Activated CD4-positive, alpha-beta T cell treated with anti-CD3 and anti-CD28 coated beads for 48 hours (primary cell): ENCODE measurements around the gene B3GALT6.
"Not testable (repeated sequence)": the region's sequence is repeated elsewhere in the genome, so short reads cannot be mapped to it uniquely, and the experiment has no call there.

Experiments used
- DNase-seq: peaks from one replicate; pipeline ENCODE4 v3.0.0-alpha.2; 2020

The B3GALT6 gene

DNA sequence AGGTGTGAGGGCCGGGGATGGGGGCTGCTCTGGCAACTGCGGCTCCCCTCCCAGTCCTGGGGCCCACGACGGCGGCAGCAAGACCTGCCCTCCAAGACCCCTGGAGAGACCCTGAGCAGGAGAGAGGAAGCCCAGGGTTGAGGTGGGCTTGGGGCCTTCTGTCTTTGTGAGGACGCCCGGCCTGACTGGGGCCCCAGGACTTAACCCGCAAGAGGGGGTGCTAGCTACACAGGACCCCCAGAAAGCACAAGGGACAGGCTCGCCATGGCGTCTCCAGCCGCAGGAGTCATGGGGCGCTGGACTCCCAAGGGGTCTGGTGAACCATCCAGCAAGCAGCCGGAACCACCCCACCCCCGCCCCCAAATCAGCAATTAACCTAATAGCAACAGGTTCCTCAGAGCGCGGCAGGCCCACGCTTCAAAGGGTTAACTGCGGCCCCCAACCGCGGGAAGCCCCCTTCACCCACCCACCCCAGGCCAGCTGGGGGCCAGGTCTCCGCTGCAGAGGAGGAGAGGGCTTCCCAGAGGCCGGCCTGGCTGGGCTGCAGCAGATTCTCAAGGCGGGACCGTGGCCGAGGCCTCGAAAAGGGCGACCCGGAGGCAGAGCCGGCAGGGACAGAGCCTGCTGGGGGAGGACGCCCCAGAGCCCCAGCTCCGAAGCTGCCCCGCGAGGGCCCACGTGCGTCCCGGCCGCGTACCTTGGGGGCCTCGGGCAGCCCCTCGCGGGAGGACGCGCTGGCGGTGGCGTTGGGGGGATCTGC is 14.0 kb downstream of the B3GALT6 start:
- no peak for DNase-seq

- no peak for DNase-seq
Observed at GRCh38 chr1:1246577-1247340, 14.7 kb downstream of the B3GALT6 start, which contains the start of gene C1QTNF12. Gene C1QTNF12, minus strand, starts transcription at chr1:1246722. Its CDS starts 32 bp downstream, at chr1:1246690.

DNA sequence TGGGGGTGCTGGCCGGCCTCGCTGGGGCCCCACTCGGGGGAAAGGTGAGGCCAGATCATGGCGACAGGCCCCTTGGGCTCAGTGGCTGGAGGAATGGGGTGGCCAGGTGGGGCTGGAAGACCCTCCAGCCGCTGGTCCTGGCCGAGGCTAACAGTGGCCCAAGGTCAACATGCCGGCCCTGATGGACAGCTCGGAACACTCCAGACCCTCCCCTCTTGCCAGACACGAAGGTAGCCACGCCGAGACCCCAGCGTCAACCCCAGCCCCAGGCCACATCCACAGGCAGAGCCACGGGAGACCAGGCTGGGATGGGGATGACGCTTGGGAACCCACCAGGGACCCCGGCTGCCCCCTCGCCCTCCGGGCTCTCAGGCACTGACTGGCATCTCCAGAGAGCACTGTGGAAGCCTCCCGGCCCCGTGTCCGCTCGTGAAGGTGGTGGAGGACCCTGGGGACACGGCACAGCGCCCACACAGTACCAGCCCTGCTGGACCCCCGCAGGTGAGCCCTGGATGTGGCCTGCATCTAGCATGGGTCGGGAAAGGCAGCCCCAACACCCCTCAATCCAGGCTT is 15.4 kb downstream of the B3GALT6 start:
- DNase-seq: no peak

GRCh38 chr1:1248009-1248913 is 16.2 kb downstream of the B3GALT6 start:
- not testable (repeated sequence) for DNase-seq

DNA sequence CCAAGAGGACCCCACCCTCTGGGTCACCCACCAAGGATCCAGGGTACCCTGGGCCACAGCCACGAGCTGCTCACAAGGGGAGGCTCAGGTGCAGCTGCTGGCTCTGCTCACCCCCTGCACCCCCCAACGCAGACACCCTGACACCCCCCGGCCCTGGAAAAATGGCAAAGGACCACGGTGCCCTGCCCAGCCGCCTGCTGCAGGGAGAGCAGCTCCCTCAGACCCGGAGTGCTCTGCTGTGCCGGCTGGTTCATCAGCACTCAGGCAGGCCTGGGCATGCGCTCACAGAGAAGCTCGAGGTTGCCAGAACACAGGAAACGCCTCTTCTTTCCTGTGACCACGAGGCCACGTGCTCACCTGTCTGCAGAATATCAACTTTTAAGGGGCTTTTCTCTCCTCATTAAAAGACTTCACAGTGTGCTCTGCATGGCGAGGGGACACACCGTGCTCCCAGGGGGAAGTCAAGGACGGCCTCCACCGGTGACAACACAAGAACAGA is 18.8 kb downstream of the B3GALT6 start:
- DNase-seq: peak; percentile 71

DNA sequence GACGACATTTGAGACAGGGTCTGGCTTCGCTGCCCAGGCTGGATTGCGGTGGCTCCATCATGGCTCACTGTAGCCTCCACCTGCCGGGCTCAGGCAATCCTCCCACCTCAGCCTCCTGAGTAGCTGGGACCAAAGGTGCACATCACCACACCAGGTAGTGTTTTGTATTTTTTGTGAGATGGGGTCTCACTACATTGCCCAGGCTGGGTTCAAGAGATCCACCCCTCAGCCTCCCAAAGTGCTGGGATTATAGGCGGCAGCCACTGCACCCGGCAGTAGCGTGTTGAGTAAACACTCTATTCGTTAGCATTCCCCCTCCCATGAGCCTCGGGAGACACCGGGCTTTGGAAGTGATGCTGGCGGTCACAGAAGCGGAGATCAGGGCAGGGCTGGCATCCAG is 21.3 kb downstream of the B3GALT6 start:
- no peak for DNase-seq

- DNase-seq: no peak
Observed at GRCh38 chr1:1253972-1254666, 22.1 kb downstream of the B3GALT6 start.

- no peak for DNase-seq
Observed at GRCh38 chr1:1254667-1254998, 22.6 kb downstream of the B3GALT6 start.

DNA sequence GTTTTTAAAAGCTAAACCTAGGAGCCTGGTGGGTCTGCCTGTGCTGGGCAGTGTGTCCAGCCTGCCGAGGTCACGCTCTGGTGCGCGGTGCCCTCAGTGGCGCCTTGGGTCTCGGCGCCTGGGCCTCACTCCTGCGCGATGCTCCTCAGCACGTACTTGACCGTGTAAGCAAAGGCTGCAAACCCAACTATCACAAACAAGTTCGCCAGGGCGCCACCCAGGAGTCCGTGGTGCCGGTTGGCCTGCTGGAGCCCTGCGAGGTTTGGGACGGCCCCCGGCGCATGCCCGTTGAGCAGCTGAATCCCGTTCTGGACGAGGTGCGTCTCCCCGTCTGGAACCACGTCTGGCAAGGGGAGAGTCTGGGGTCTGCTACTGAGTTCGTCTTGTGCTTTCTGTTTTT is 23.0 kb downstream of the B3GALT6 start:
- no peak for DNase-seq

GRCh38 chr1:1255611-1256010 is 23.6 kb downstream of the B3GALT6 start:
- no peak for DNase-seq

- no peak for DNase-seq
Observed at GRCh38 chr1:1256956-1257871, 25.2 kb downstream of the B3GALT6 start.

DNA sequence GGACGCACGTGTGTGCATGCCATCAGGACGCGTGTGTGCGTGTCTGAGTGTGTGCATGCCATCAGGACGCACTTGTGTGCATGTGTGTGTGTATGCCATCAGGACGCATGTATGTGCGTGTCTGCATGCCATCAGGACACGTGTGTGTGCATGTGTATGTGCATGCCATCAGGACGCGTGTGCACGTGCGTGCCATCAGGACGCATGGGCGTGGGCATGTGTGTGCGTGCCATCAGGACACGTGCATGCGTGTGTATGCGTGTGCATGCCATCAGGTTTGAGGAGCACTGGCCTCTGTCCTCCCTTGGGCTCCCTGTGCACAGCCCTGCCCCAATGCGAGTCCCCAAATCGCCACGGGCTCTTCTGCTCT is 27.1 kb downstream of the B3GALT6 start:
- no peak for DNase-seq

DNA sequence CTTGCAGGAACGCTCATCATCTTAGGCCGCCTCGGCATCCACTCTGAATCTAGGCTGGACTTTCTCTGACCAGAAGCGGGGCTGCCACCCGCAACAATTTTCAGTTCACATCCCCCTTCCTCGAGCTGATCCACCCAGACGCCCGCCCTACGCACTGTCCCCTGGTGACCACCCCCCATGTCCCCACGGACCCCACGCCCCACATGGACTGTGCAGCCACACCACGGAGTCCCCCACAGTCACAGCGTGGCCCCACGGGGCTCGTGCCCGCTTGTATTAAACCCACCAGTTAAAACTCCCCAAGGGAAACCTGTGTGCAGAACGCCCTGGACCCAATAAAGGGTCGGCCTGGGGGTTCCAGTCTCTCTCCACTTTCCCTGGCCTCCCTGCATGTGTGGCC is 27.5 kb downstream of the B3GALT6 start:
- DNase-seq: no peak

- no peak for DNase-seq
Observed at GRCh38 chr1:1259951-1260600, 28.0 kb downstream of the B3GALT6 start.

DNA sequence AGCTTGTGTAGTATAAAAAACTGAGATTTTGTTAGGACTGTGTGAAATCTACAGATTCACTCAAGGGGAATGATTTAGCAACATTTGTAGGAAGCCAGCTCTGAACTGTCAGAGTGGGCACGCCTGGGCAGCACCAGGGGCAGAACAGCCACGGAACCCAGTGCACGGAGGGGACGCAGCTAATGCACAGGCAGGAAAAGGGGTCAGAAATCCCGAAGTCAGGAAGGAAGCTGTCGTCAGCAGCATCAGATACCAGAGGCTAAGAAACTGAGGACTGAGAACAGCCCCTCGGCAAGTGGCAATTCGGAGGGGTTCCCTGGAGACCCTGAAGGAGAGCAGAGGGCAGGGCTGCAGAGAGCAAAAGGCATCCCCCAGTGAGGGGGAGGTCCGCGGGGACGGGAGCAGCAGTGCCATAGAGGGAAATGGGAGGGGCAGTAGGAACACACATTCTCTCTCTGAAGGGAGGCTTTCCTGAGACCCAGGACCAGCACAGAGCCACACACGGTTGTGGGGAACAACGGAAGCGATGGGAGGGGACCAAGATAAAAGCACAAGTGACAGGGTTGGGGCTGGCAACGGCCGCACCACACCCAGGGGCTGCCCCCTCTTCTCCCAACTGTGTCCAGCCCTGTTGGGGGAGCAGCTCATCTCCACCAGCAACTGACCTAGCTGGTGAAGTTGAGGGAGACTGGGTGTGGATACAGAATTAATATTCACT is 29.0 kb downstream of the B3GALT6 start:
- no peak for DNase-seq

DNA sequence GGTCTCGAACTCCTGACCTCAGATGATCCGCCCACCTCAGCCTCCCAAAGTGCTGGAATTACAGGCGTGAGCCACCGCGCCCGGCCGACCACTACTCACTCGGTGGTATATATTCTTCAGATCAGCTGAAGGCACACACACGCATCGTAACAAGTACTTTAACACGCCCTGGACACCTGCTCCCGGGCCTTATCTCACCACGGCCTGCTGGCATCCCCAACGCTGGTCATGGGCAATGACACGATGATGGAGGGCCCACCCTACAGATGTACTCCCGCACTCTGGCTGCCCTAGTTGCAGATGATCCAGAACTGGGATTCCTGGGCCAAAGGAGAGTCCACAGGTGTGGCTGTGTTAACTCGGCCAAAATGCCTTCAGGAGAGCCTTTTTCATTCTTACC is 30.0 kb downstream of the B3GALT6 start:
- no peak for DNase-seq

DNA sequence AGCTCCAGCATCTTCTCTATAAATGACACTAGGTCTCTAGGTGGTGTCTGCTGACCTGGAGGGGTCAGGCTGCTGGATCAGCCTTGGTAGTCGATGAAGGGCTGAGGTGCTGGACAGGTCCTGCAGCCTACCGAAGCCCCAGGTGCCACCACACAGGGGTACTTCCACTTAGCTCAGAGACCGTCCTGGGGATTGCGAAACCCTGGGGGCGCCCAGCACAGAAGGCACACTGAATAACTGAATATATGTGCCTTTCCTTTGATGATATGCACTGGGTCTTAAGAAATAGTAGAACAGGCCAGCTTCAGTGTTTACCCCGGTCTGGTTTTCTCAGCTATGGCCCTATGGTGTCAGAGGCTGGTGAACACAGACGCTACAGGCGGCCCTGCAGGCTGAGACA is 30.7 kb downstream of the B3GALT6 start:
- no peak for DNase-seq

DNA sequence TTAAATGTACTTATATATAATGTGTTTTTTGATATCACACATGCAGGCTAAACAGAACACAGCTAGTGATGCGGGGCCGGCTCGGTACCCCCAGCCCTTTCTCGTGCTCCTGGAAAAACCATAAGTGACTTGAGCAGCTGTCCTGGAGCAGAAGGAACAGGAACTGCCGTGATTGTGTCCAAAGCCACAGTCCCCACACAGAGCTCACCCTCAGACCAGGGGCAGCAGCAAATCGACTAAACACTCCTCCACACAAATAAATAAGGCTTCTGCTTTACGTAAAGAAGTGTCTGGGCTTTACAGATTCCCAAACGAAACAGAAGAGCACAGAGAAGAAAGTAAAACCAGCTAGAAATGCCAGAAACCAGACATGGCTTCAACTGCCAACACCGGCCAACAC is 32.0 kb downstream of the B3GALT6 start:
- DNase-seq: no peak

GRCh38 chr1:1264868-1265272 is 32.8 kb downstream of the B3GALT6 start:
- DNase-seq: no peak
